Hematopoietic multipotent progenitor cell (in vitro differentiated cells): ENCODE measurements around the gene CACNA2D3. TPM values are rescaled to one million over a fixed set of nuclear protein-coding genes. Genes with fewer than 3 reads are reported as not detected.
"Not testable (repeated sequence)": the region's sequence is repeated elsewhere in the genome, so short reads cannot be mapped to it uniquely, and the experiment has no call there.

Experiments
- DNase-seq, 3 donors: peaks; one replicate each; pipeline ENCODE4 v3.0.0-alpha.2; 2011 to 2015; ENCODE audit warnings: low read depth in 2 of 3, low spot score in 2 of 3
- total RNA-seq: library from RNA; depleted of rRNA; stranded (reverse); fragments of >200 nt; gene quantifications from one replicate; pipeline ENCODE4 v1.2.3, GENCODE V29; 2012

The CACNA2D3 gene
- total RNA-seq, 1 donor, result under 0.01 TPM

DNA sequence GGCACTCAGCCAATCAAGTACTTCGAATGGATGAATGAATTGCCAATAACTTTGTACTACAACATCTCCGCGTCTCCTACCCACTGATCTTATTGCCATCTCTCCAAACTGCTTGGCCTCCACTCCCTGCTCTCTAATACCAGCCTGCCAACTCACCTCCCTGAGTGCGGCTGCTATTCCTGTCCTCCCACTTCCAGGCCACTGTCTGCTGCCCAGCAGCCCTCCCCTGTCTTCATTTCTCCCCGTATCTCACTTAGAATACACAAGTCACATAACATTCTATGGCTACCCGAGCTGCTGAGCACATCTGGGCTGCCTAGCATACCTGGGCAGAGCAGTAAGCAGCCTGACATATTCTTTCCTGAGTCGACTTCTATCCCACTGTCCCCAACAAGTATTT, 955.4 kb downstream of the CACNA2D3 start:
- no peak for DNase-seq

DNA sequence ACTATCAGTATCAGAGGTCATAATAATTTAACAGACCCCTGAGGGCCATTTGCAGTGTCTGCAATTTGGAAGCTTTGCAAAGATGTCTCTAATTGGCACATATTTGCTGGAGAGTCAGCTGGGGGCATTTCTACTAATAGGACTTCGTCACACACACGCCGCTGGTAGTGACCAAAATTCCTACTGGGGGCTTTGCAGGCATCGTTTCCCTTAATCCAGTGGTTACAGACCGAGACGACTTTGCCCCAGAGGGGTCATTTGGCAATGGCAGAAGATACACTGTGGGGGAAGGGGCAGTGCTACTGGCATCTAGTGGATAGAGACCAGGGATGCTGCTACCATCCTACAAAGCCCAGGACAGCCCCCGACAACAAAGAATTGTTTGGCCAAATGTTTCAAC, 956.5 kb downstream of the CACNA2D3 start:
- no peak for DNase-seq

DNA sequence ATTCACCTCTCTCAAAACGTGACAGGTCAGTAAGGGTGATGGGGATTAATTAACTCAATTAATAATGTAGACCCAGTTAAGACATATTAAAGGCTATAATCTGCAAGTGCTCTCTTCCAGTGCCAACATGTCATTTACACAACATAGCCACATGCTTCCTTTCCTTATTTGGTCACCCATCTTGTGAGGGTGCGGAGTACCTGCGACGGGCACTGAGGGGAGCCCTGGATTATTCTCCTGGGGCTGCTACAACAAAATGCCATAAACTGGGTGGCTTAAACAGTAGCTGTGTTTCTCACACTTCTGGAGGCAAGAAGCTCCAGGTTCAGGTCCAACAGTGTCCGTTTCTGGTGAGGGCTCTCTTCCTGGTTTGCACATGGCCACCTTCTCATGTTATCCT, 962.9 kb downstream of the CACNA2D3 start:
- no peak for DNase-seq

GRCh38 chr3:55089211-55089610, 966.9 kb downstream of the CACNA2D3 start:
- DNase-seq, result no peak

DNA sequence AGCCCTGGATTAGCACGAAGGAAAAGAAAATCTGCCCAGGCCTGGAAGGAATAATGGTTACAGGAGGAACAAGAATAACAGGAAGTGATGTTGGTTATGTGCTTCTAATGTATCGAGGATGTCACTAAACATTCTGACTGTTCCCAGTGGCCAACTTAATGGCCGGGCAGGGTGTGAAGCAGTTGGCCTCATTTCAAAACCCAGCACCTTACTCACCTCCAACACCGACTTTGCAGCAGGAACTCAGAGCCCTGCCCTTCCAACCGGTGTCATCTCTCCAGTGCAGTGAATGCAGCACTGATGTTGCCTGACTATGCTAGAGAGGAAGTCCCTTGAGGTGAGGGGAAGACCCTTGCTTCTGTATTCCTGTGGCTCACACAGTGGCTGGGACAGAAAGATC, 967.9 kb downstream of the CACNA2D3 start:
- DNase-seq, result no peak

DNA sequence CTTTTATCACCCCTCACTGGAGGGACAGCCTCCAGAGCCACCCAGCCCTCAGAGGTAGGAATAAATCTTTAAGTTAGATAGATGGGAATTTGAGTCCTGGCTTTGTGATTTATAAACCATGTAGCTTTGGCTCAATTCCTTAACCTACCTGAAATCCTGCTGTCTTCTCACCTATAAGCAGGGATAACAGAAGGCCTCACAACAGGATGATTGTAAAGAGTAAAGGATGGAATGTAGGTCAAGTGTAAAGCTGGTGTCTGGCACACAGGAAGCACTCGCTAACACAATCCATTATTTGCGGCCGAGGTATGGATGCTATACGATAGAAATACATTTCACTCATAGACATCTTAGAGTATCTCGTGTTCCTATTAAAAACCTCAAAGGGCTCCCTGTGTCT, 968.4 kb downstream of the CACNA2D3 start:
- DNase-seq, result no peak

DNA sequence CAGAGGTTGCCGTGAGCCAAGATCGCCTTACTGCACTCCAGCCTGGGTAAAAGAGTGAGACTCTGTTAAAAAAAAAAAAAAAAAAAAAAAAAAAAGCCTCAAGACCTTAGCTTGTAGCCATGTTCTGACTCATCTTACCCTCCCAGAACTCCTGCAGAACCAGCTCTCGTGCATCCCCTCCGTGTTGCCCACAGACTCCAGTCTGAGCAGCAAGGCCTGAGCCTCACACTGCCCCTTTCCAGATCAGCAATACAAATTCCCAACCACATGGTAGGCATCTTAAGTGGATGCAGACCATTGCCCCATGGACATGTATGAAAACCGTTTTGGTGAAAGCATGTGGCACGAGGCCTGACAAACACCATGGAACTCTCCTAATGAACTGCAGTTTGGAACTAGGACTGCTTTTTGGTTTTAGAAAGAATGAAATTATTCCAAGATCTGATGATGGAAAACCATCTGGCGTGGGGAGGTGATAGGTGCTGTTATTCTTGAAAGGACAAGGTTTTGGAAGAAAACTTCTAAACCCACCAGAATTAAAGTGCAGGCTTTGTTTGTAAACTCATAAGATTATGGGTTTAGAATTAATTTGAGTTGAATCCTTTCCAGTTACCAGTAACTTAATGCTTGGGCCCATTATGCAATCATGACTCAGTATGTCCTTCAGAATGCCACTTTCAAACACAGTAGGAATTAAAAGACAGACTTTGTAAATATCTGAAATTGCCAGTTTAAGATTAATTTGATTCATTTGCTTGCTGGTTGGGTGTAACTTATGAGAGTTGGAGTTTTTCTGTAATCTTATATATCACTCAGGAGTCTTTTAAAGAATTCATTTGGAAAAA, 969.3 kb downstream of the CACNA2D3 start:
- DNase-seq, result no peak

- no peak for DNase-seq
These were observed 972.3 kb downstream of the CACNA2D3 start for GRCh38 chr3:55094676-55095075.

- no peak for DNase-seq
These were observed 975.1 kb downstream of the CACNA2D3 start for GRCh38 chr3:55097441-55097840.

DNA sequence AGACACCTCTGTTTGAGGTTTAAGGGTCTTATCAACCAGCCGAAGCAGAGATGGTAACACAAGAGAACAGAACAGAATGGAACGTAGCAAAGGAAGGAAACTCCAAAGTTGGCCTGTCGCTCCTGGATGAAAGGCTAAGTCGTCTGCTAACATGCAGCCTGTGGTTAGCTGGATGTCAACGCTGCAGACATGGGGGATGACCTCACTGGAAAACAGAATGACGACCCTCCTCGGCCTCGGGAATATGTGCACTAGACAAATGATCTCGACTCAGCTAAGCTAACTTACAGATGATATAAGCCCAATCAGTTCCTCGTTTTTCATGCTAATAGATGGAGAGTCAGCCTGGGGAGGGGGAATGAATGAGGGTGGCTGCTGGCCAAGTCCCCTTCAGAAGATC, 983.3 kb downstream of the CACNA2D3 start:
- DNase-seq, result no peak

DNA sequence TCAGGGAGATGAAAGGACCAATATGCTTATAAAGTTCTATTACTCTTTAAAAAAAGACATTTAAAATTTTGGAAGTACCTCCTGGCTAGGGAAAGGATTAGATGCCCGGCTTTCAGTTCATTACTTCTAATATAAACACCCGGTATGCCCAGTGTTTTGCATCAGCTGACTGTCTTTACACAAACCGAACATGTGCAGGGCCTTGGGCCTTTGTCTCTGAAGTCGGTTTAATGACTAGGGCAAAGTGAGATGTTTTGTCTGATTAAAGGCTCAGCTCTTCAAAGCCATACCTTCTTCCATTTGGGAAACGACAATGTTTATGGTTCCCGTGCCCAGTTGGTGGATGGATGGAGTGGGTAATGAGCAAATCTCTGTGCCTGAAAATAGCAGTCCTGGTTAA, 984.8 kb downstream of the CACNA2D3 start:
- DNase-seq, result no peak

GRCh38 chr3:55111906-55112305, 989.6 kb downstream of the CACNA2D3 start:
- not testable (repeated sequence) for DNase-seq

- no peak for DNase-seq
These were observed 996.1 kb downstream of the CACNA2D3 start for GRCh38 chr3:55118451-55118850.

DNA sequence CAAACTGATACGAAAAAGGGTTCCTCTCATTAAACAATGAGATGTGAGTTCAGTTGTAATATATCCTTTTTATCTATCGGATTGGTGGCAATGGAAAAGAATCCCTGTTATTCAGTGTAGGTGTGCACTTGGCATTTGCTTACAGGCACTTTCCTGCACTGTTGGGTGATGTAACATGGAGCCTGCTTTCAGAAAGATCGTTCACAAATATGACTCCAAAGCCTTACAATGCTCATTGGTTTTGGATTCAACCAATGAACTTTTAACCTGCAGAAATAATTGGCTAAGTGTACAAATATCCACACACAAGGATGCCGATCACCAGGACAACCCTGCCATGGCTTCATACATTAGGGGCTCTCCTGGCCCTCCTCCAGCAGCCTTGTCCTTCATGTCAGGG, 996.9 kb downstream of the CACNA2D3 start:
- no peak for DNase-seq

DNA sequence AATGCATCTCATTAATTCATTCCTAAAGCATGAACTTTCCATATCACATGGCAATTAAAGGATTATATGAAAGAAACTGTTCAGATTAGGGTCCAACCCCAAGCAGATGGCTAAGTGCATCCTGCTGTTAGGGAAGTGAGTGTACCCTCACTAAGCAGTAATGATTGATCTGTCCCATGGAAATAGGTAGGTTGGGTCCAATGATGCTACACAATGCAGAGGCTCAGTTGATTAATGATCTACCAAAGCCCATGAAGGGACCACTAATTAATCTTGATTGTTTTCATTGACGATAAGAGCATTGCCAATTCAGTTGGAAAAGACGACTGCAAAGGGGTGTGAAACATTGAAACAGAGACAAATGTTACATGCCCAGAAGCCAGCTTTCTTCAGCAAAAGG, 1000.0 kb downstream of the CACNA2D3 start:
- DNase-seq, result no peak

Other genes starting within 250 kb of the CACNA2D3 start
- 21.0 TPM for gene ACTR8, start 240.4 kb upstream of the CACNA2D3 start, total RNA-seq
- 18.9 TPM for gene SELENOK, start 230.7 kb upstream of the CACNA2D3 start, total RNA-seq